Suprapubic skin (tissue), 4 donors: ENCODE results near the gene CCNI2. TPM values are rescaled to one million over a fixed set of nuclear protein-coding genes. Genes with fewer than 3 reads are reported as not detected.

ENCODE experiments used
- DNase-seq, 2 donors: peaks; one replicate each; pipeline ENCODE4 v3.0.0-alpha.2; 2019; ENCODE audit warnings: low spot score in 2 of 2
- H3K27ac ChIP-seq: fragments of 200-600 bp; sonication (generic); one replicate; pipeline ENCODE4 v1.5.1; 2019
- H3K27me3 ChIP-seq: fragments of 200-600 bp; sonication (generic); one replicate; pipeline ENCODE4 v1.5.1; 2019
- H3K36me3 ChIP-seq: fragments of 200-600 bp; sonication (generic); one replicate; pipeline ENCODE4 v1.5.1; 2019
- H3K4me1 ChIP-seq: fragments of 200-600 bp; sonication (generic); one replicate; pipeline ENCODE4 v1.5.1; 2019
- H3K4me3 ChIP-seq: fragments of 200-600 bp; sonication (generic); one replicate; pipeline ENCODE4 v1.5.1; 2019; ENCODE audit warnings: mild to moderate bottlenecking
- H3K9me3 ChIP-seq: fragments of 200-600 bp; sonication (generic); one replicate; pipeline ENCODE4 v1.5.1; 2019
- CTCF ChIP-seq, 2 donors: fragments of 200-600 bp in 1 of 2; fragments of 450-650 bp in 1 of 2; sonication (generic) in 1 of 2; IDR thresholded peaks; one replicate each; pipeline ENCODE4 v1.5.1; 2016 to 2019; ENCODE audit warnings: antibody characterized with exemption in 2 of 2, mild to moderate bottlenecking in 1 of 2, moderate library complexity in 1 of 2
- EP300 ChIP-seq: sonication (generic); formaldehyde crosslinking; IDR thresholded peaks from one replicate; pipeline ENCODE4 v1.6.1; 2017; ENCODE audit warnings: antibody characterized with exemption
- POLR2A ChIP-seq, 2 donors: fragments of 450-650 bp; IDR thresholded peaks; one replicate each; pipeline ENCODE4 v1.6.1; 2017; ENCODE audit warnings: antibody characterized with exemption in 2 of 2, mild to moderate bottlenecking in 2 of 2, moderate library complexity in 2 of 2
- POLR2AphosphoS5 ChIP-seq, 3 donors: sonication (generic); formaldehyde crosslinking; IDR thresholded peaks; one replicate each; pipeline ENCODE4 v1.6.1; 2017; ENCODE audit warnings: antibody characterized with exemption in 3 of 3
- WGBS: methylation state at CpG from one replicate; pipeline ENCODE4 v1.1.5; 2018; 5-methylcytosine and 5-hydroxymethylcytosine counted together
- total RNA-seq, 4 donors: library from RNA; depleted of rRNA; stranded (reverse); fragments of >200 nt; gene quantifications; one replicate each; pipeline ENCODE4 v1.1.0, GENCODE V29; 2016

Gene CCNI2
- total RNA-seq, 4 donors from 2014 or later = not detected

GRCh38 chr5:132776938-132777208 is 29.6 kb downstream of the CCNI2 start:
- H3K27me3 ChIP-seq = no peaks in the 10 kb centered on the region
- no CpG with 5 or more reads among the region's 40 CpGs for WGBS

GRCh38 chr5:132777209-132778069 is 30.2 kb downstream of the CCNI2 start, which contains the start of gene SEPTIN8:
Gene SEPTIN8, minus strand, starts transcription at chr5:132777239. Its CDS starts 102 bp downstream, at chr5:132777137.
- H3K36me3 ChIP-seq = no peaks in the 10 kb centered on the region
- no peak for DNase-seq
- H3K9me3 ChIP-seq = no peaks in the 10 kb centered on the region
- no peaks in the 10 kb centered on the region for H3K27me3 ChIP-seq
- peak within 1 kb of the TSS; percentile 89 for H3K27ac ChIP-seq
- no peak for TF ChIP-seq POLR2AphosphoS5 (IDR thresholded peaks at IDR 0.05)
- no peak for TF ChIP-seq POLR2A (IDR thresholded peaks at IDR 0.05)
- no peak for TF ChIP-seq EP300
- TF ChIP-seq CTCF (IDR thresholded peaks at IDR 0.05) = no peak
- peaks cover 51% of the 10 kb centered on the region for H3K4me1 ChIP-seq
- WGBS = 4% methylated on average over 9 of the region's 82 CpGs
- H3K4me3 ChIP-seq = peak within 1 kb of the TSS; percentile 89

More at GRCh38 chr5:132776938-132777208, 29.6 kb downstream of the CCNI2 start:
- no peak for DNase-seq
- peak overlapping the region; percentile 89 for H3K27ac ChIP-seq
- peaks cover 57% of the 10 kb centered on the region for H3K4me1 ChIP-seq
- no peaks in the 10 kb centered on the region for H3K36me3 ChIP-seq
- peak overlapping the region; percentile 89 for H3K4me3 ChIP-seq
- H3K9me3 ChIP-seq = no peaks in the 10 kb centered on the region
- TF ChIP-seq POLR2A (IDR thresholded peaks at IDR 0.05) (no peak), POLR2AphosphoS5 (IDR thresholded peaks at IDR 0.05) (no peak), EP300 (no peak), CTCF (IDR thresholded peaks at IDR 0.05) (no peak)

- H3K36me3 ChIP-seq = no peaks in the 10 kb centered on the region
- peak overlapping the region; percentile 89 for H3K4me3 ChIP-seq
- H3K4me1 ChIP-seq = peaks cover 45% of the 10 kb centered on the region
- DNase-seq = no peak
- H3K9me3 ChIP-seq = no peaks in the 10 kb centered on the region
- TF ChIP-seq CTCF (IDR thresholded peaks at IDR 0.05) (no peak), POLR2A (IDR thresholded peaks at IDR 0.05) (no peak), EP300 (no peak), POLR2AphosphoS5 (IDR thresholded peaks at IDR 0.05) (no peak)
- no peaks in the 10 kb centered on the region for H3K27me3 ChIP-seq
- 49% methylated on average over 4 of the region's 4 CpGs for WGBS
- H3K27ac ChIP-seq = peak overlapping the region; percentile 89
Measured at GRCh38 chr5:132778129-132778528, 30.9 kb downstream of the CCNI2 start.

- Histone ChIP-seq H3K4me1 (peaks cover 38% of the 10 kb centered on the region), H3K36me3 (no peaks in the 10 kb centered on the region), H3K9me3 (no peaks in the 10 kb centered on the region), H3K27me3 (no peaks in the 10 kb centered on the region), H3K4me3 (no peak overlapping the region), H3K27ac (no peak overlapping the region)
- TF ChIP-seq POLR2AphosphoS5 (IDR thresholded peaks at IDR 0.05) (no peak), EP300 (no peak), CTCF (IDR thresholded peaks at IDR 0.05) (no peak), POLR2A (IDR thresholded peaks at IDR 0.05) (no peak)
- WGBS = 77% methylated on average over 5 of the region's 5 CpGs
- no peak for DNase-seq
Measured at GRCh38 chr5:132778856-132779255, 31.6 kb downstream of the CCNI2 start.

- H3K4me1 ChIP-seq = peaks cover 27% of the 10 kb centered on the region
- no peaks in the 10 kb centered on the region for H3K9me3 ChIP-seq
- peak in 1 of 2 donors; percentile 11 for DNase-seq
- no peak overlapping the region for H3K4me3 ChIP-seq
- H3K27me3 ChIP-seq = no peaks in the 10 kb centered on the region
- TF ChIP-seq POLR2AphosphoS5 (IDR thresholded peaks at IDR 0.05) (no peak), EP300 (no peak), POLR2A (IDR thresholded peaks at IDR 0.05) (no peak), CTCF (IDR thresholded peaks at IDR 0.05) (no peak)
- no peaks in the 10 kb centered on the region for H3K36me3 ChIP-seq
- H3K27ac ChIP-seq = no peak overlapping the region
- WGBS = 87% methylated on average over 3 of the region's 3 CpGs
Measured at GRCh38 chr5:132779961-132780360, 32.7 kb downstream of the CCNI2 start.
